ENCODE data around the gene ZNF414.
"Not testable (repeated sequence)": the region's sequence is repeated elsewhere in the genome, so short reads cannot be mapped to it uniquely, and the experiment has no call there.

ZNF414 gene

GRCh38 chr19:8517551-8518442 lies 3.8 kb upstream of the ZNF414 start:
- no peak for DNase-seq

- DNase-seq, result no peak
These were observed 1.4 kb upstream of the ZNF414 start for GRCh38 chr19:8515317-8515716.

GRCh38 chr19:8514505-8515009 lies 590 bp upstream of the ZNF414 start:
- DNase-seq, result not testable (repeated sequence)

GRCh38 chr19:8513036-8513686 lies 806 bp downstream of the ZNF414 start:
- DNase-seq, result no peak

- no peak for DNase-seq
These were observed 1.6 kb downstream of the ZNF414 start for GRCh38 chr19:8512115-8512967.

- DNase-seq, result no peak
These were observed 2.3 kb downstream of the ZNF414 start for GRCh38 chr19:8511573-8512101.

- no peak for DNase-seq
These were observed 3.3 kb downstream of the ZNF414 start for GRCh38 chr19:8510589-8511115.

- no peak for DNase-seq
These were observed 7.5 kb downstream of the ZNF414 start for GRCh38 chr19:8506402-8506957.

- peak; percentile 63 for DNase-seq
These were observed 8.1 kb downstream of the ZNF414 start for GRCh38 chr19:8505680-8506401.

GRCh38 chr19:8504919-8505318 lies 9.0 kb downstream of the ZNF414 start:
- DNase-seq, result no peak

- DNase-seq, result no peak
These were observed 9.8 kb downstream of the ZNF414 start for GRCh38 chr19:8504171-8504570.

- DNase-seq, result no peak
These were observed 10.5 kb downstream of the ZNF414 start for GRCh38 chr19:8503510-8503909.

GRCh38 chr19:8501981-8502380 lies 12.0 kb downstream of the ZNF414 start:
- no peak for DNase-seq

- no peak for DNase-seq
These were observed 12.5 kb downstream of the ZNF414 start for GRCh38 chr19:8501516-8501915.

GRCh38 chr19:8500158-8500557 lies 13.8 kb downstream of the ZNF414 start:
- DNase-seq, result no peak

- no peak for DNase-seq
These were observed 14.7 kb downstream of the ZNF414 start for GRCh38 chr19:8499048-8499833.

- DNase-seq, result no peak
These were observed 15.7 kb downstream of the ZNF414 start for GRCh38 chr19:8498295-8498694.

- DNase-seq, result no peak
These were observed 19.8 kb downstream of the ZNF414 start for GRCh38 chr19:8494158-8494557.

GRCh38 chr19:8491574-8491973 lies 22.4 kb downstream of the ZNF414 start:
- DNase-seq, result no peak

GRCh38 chr19:8490873-8491272 lies 23.1 kb downstream of the ZNF414 start:
- DNase-seq, result no peak

- DNase-seq, result no peak
These were observed 23.6 kb downstream of the ZNF414 start for GRCh38 chr19:8490395-8490760.

Measured in COR-L47 (cell line).